ENCODE data around the gene MS4A2. TPM values are rescaled to one million over a fixed set of nuclear protein-coding genes. Genes with fewer than 3 reads are reported as not detected.

The MS4A2 gene
- total RNA-seq, 2 experiments from 2014 or later, result not detected

GRCh38 chr11:60143768-60144167 is 55.3 kb downstream of the MS4A2 start:
- ChIA-PET CTCF (no interaction called here), POLR2A (no interaction called here)

- ChIA-PET POLR2A (no interaction called here), CTCF (no interaction called here)
Observed at GRCh38 chr11:60145677-60146076, 57.2 kb downstream of the MS4A2 start.

Other genes starting within 250 kb of the MS4A2 start
- gene CBLIF, start 243.2 kb upstream of the MS4A2 start, total RNA-seq, result not detected
- not detected for gene TCN1, start 222.2 kb upstream of the MS4A2 start, total RNA-seq
- not detected for gene OOSP3, start 209.9 kb upstream of the MS4A2 start, total RNA-seq
- gene OOSP1, start 150.2 kb upstream of the MS4A2 start, total RNA-seq, result not detected
- gene OOSP4A, start 124.6 kb upstream of the MS4A2 start, total RNA-seq, result not detected
- gene OOSP4B, start 71.5 kb upstream of the MS4A2 start, total RNA-seq, result not detected
- gene OOSP2, start 48.3 kb upstream of the MS4A2 start, total RNA-seq, result not detected
- gene MS4A3, start 32.0 kb upstream of the MS4A2 start, total RNA-seq, result not detected
- not detected for gene MS4A6A, start 94.4 kb downstream of the MS4A2 start, total RNA-seq
- gene MS4A4E, start 154.5 kb downstream of the MS4A2 start, total RNA-seq, result not detected
- gene MS4A4A, start 192.0 kb downstream of the MS4A2 start, total RNA-seq, result not detected
- gene MS4A6E, start 238.6 kb downstream of the MS4A2 start, total RNA-seq, result not detected